GM10266 (cell line): ENCODE measurements around the gene SIM1.

Experiments used
- DNase-seq: peaks from one replicate; pipeline ENCODE4 v3.0.0; 2012; ENCODE audit errors: extremely low spot score
- TF ChIP-seq, protein P1 (sequence below): IDR thresholded peaks from 2 replicates; pipeline ENCODE4 v1.5.1; 2012; ENCODE audit warnings: mild to moderate bottlenecking, low read depth; ENCODE audit not compliant: control insufficient read depth, insufficient read depth; ENCODE audit errors: missing control alignments

Gene SIM1, protein sequence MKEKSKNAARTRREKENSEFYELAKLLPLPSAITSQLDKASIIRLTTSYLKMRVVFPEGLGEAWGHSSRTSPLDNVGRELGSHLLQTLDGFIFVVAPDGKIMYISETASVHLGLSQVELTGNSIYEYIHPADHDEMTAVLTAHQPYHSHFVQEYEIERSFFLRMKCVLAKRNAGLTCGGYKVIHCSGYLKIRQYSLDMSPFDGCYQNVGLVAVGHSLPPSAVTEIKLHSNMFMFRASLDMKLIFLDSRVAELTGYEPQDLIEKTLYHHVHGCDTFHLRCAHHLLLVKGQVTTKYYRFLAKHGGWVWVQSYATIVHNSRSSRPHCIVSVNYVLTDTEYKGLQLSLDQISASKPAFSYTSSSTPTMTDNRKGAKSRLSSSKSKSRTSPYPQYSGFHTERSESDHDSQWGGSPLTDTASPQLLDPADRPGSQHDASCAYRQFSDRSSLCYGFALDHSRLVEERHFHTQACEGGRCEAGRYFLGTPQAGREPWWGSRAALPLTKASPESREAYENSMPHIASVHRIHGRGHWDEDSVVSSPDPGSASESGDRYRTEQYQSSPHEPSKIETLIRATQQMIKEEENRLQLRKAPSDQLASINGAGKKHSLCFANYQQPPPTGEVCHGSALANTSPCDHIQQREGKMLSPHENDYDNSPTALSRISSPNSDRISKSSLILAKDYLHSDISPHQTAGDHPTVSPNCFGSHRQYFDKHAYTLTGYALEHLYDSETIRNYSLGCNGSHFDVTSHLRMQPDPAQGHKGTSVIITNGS

GRCh38 chr6:100464903-100465700 lies at the start of gene SIM1:
SIM1 (minus strand) TSS chr6:100464921; CDS start chr6:100463468, 1,453 bp downstream.
- TF ChIP-seq, protein P1, sequence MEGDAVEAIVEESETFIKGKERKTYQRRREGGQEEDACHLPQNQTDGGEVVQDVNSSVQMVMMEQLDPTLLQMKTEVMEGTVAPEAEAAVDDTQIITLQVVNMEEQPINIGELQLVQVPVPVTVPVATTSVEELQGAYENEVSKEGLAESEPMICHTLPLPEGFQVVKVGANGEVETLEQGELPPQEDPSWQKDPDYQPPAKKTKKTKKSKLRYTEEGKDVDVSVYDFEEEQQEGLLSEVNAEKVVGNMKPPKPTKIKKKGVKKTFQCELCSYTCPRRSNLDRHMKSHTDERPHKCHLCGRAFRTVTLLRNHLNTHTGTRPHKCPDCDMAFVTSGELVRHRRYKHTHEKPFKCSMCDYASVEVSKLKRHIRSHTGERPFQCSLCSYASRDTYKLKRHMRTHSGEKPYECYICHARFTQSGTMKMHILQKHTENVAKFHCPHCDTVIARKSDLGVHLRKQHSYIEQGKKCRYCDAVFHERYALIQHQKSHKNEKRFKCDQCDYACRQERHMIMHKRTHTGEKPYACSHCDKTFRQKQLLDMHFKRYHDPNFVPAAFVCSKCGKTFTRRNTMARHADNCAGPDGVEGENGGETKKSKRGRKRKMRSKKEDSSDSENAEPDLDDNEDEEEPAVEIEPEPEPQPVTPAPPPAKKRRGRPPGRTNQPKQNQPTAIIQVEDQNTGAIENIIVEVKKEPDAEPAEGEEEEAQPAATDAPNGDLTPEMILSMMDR: no peak
- DNase-seq: peak; percentile 80

DNA sequence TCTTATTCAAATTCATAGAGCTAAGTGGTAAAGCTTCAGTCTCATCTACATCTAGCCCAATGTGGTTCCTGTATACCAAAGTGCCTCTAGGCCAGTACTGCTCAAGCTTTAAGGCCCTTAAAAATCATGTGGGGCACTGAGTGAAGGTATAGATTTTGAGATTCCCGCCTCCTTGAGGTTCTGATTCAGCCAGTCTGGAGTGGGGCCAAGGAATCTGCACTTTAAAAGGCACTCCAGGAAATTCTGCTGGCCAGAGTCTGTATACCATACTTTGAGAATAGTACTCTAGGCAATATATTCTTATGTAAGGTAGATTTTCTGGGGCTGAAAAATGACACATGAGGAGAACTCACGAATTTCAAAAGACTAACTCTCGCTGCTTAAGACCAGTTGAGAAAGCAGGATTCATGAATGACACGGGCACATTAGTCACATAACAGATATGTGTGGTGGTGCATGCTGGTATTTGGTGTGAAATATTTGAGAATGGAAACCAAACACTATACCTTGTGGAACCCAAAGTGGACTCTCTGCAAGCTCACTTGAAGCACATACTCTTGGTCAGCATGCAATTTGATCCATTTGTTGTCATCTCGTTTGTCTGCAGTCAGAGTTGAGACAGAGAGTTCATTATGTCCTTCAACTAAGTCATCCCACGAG lies 47.6 kb upstream of the SIM1 start:
- TF ChIP-seq, protein P1: no peak
- DNase-seq: no peak

DNA sequence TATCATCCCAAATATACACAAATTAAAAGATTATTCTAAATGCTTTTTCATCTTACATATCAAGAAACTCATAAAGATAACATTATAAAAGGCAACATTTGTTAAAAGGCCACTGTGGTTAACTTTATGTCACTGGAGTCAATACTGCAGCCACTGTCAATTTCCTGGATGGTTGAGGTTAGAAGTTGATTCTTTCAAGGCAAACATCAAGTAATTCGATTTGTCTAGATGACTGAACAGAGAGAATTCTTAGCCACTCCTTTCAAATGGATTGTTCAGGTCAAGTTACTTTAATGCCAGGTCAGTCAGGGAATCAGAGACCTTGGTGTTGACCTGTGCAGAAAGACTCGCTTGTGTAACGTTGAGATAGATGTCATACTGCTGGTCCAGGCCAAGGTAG lies 44.4 kb upstream of the SIM1 start:
- no peak for DNase-seq

GRCh38 chr6:100506651-100507050 lies 41.9 kb upstream of the SIM1 start:
- no peak for DNase-seq
- TF ChIP-seq, protein P1: no peak

More for the DNA sequence above, 44.4 kb upstream of the SIM1 start:
- TF ChIP-seq, protein P1: no peak

DNA sequence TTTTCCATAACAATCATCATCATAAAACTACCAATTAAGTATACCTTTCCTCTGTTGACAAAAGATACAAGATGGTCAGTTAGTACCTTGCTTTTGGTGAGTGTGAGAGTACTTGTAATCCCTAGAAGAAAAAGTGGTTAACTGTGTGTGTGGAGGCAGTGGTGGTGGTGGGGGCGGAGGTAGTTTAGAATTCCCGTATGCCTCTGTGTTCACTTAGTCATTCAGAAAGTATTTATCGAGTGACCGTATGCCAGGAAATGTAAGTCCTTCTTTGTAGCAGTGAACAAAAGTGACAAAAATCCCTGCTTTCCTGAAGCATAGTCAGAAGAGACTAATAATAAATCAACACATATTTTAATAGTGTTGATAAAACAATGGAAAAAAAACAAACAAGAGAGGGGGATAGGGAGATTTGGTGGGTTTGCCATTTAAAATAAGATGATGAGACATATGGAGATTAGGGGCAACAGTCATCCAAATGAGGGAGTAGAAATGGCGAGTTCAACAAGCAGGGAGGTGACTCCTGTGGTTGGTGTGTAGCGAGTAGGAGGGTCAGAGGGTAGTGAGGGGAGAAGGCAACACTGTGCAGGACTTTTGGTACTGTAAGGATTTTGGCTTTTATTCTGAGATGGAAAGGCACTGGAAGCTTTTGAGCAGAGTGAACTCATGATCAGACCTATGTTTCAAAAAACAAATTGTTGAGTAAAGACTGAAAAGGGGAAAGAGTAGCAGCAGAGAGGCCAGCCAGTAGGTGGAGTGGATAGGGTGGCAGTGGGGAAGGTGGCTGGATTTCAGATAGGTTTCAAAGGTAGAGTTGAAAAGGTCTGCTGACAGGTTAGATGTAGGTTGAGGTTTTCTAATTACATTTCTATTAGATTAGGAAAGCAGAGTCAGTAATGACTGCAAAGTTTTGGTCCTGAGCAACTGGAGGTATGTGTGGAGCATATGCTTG lies 40.3 kb upstream of the SIM1 start:
- DNase-seq: no peak
- TF ChIP-seq, protein P1: peak; percentile 3

GRCh38 chr6:100503043-100503705 lies 38.5 kb upstream of the SIM1 start:
- TF ChIP-seq, protein P1: no peak
- no peak for DNase-seq
